Testis (tissue), 2 donors: ENCODE data around the gene PSME2.

Experiments
- POLR2A ChIP-seq: fragments of 450-650 bp; IDR thresholded peaks from one replicate; pipeline ENCODE4 v1.6.1; 2017; ENCODE audit warnings: antibody characterized with exemption, mild to moderate bottlenecking, moderate library complexity
- TF ChIP-seq, protein P1 (sequence below), 3 experiments: fragments of 450-650 bp in 2 of 3; fragments of 200-600 bp in 1 of 3; sonication (generic) in 1 of 3; IDR thresholded peaks; one replicate each; pipeline ENCODE4 v1.5.1; 2016 to 2019; ENCODE audit warnings: antibody characterized with exemption in 3 of 3, mild to moderate bottlenecking in 2 of 3, moderate library complexity in 1 of 3

DNA sequence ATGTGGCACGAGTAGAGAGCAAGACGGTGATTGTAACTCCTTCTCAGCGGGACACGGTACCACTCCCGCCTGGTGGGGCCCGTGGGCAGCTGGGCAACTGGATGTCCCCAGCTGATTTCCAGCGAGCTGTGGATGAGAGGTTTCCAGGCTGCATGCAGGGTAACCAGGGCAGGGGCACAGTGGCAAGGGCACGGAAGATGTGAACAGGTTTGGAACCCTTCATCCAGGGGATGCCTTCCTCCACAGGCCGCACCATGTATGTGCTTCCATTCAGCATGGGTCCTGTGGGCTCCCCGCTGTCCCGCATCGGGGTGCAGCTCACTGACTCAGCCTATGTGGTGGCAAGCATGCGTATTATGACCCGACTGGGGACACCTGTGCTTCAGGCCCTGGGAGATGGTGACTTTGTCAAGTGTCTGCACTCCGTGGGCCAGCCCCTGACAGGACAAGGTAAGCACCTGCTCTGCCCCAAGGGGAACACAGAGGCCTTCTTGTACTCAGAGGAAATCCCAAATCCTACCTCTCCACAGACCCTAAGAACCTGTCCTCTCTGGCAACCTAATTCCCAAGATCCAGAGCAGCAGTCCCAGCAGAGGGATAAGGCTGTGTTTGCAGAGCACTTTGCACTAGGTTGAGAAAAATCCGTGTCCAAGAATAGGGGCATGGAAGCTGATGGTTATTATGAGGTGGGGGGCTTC lies 48.0 kb downstream of the PSME2 start:
- TF ChIP-seq POLR2A, result no peak
- TF ChIP-seq, protein P1, sequence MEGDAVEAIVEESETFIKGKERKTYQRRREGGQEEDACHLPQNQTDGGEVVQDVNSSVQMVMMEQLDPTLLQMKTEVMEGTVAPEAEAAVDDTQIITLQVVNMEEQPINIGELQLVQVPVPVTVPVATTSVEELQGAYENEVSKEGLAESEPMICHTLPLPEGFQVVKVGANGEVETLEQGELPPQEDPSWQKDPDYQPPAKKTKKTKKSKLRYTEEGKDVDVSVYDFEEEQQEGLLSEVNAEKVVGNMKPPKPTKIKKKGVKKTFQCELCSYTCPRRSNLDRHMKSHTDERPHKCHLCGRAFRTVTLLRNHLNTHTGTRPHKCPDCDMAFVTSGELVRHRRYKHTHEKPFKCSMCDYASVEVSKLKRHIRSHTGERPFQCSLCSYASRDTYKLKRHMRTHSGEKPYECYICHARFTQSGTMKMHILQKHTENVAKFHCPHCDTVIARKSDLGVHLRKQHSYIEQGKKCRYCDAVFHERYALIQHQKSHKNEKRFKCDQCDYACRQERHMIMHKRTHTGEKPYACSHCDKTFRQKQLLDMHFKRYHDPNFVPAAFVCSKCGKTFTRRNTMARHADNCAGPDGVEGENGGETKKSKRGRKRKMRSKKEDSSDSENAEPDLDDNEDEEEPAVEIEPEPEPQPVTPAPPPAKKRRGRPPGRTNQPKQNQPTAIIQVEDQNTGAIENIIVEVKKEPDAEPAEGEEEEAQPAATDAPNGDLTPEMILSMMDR (IDR thresholded peaks at IDR 0.05), result no peak
